Measurements from ENCODE around the gene PLCH2.

The PLCH2 gene

DNA sequence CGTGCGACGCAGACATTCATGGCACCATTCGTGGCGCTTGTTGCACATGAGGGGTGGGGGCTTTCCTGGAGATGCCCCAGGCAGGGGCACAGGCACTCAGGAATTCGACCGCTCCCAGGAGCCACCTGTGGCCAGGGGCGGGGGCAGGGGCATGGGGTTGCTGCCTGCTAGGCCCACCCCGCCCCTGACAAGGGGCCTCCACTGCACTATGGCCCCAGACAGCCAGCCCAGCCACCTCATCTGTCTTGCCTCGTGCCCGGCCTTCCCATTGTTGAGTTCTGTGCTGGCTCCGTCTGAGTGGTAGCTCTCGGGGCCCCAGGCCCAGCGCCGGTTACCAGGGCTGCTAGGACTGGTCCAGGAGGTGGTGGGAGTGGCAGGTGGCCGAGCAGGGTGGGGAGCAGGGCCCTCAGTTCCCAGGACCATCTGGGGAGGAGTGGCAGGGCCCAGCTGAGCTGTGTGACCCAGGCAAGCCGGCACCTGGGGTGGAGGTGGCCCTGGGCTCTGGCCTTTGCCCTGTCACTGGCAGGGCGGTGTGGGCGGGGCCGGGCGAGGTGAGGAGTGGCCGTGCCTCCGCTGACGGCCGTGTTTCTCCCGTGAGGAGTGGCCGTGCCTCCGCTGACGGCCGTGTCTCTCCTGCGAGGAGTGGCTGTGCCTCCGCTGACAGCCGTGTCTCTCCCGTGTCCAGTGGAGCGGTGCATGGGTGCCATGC lies 1.9 kb downstream of the PLCH2 start:
- no peak overlapping the region for H3K4me3 ChIP-seq (ENCODE audit: low read length)
- DNase-seq (ENCODE audit: low read depth): no peak
- TF ChIP-seq, protein P1, sequence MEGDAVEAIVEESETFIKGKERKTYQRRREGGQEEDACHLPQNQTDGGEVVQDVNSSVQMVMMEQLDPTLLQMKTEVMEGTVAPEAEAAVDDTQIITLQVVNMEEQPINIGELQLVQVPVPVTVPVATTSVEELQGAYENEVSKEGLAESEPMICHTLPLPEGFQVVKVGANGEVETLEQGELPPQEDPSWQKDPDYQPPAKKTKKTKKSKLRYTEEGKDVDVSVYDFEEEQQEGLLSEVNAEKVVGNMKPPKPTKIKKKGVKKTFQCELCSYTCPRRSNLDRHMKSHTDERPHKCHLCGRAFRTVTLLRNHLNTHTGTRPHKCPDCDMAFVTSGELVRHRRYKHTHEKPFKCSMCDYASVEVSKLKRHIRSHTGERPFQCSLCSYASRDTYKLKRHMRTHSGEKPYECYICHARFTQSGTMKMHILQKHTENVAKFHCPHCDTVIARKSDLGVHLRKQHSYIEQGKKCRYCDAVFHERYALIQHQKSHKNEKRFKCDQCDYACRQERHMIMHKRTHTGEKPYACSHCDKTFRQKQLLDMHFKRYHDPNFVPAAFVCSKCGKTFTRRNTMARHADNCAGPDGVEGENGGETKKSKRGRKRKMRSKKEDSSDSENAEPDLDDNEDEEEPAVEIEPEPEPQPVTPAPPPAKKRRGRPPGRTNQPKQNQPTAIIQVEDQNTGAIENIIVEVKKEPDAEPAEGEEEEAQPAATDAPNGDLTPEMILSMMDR (conservative IDR thresholded peaks at IDR 0.05; ENCODE audit: low read length): no peak

DNA sequence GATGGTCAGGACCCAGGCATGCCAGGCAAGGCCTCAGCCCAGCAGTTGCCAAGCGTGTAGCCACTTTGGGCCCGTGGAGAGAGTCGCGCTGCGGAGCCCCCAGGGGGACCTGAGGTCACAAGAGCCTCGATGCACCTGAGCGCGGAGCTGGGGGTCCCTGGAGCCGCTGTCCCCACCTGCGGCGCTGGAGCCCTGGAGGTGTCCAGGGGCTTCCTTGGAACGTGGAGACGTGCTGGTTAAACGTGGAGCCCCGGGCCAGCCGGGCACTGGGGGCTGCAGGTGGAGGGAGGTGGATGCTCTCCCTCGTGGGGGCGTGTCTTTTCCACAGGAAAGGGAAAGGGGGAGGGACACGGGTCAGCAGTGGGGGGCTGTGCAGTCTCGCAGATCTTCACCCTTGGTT lies 3.1 kb downstream of the PLCH2 start:
- no peak overlapping the region for H3K4me3 ChIP-seq (ENCODE audit: low read length)
- no peak for DNase-seq (ENCODE audit: low read depth)
- TF ChIP-seq, protein P1 (conservative IDR thresholded peaks at IDR 0.05; ENCODE audit: low read length): no peak

DNA sequence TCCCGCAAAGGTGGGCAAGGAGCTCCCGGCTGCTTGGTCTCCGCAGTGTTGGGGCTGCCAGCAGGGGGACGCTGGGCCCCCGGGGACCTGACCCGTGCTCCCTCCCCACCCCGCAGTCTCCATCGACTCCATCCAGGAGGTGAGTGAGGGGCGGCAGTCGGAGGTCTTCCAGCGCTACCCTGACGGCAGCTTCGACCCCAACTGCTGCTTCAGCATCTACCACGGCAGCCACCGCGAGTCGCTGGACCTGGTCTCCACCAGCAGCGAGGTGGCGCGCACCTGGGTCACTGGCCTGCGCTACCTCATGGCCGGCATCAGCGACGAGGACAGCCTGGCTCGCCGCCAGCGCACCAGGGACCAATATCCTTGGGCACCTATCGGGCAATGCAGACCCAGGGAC lies 3.5 kb downstream of the PLCH2 start:
- no peak for DNase-seq (ENCODE audit: low read depth)
- no peak overlapping the region for H3K4me3 ChIP-seq (ENCODE audit: low read length)
- TF ChIP-seq, protein P1 (conservative IDR thresholded peaks at IDR 0.05; ENCODE audit: low read length): no peak

DNA sequence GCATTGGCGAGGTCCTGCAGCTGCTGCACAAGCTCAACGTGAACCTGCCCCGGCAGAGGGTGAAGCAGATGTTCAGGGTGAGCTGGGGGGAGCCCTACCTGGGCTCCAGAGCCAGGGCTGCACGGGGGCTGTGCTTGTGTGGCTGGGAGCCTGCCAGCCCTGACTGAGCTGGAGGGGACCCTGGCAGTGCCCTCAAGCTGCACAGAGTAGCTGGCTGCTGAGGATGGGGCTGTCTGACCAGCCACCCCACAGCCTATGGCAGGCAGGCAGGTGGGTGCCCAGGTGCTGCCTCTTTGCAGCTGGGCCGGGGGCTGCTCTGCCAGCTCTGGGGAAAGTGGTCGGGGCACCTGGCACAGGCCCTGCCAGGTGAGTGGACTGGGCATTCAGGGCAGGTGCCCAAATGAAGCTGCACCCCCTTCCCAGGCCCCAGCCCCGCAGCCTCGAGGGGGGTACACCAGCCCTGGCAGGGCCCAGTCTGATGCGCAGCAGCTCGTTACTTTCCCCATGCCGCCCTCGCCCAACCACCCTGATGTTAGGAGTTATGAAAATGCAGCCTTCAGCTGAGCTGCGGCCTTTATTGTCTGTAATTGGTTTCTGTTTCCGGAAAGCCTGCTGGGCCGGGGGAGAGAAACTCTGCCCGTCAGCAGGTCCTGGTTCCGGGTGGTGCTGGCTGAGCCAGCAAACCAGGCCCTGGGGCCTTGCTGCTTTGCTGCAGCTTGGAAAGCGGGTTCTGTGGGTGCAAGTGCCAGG lies 4.3 kb downstream of the PLCH2 start:
- DNase-seq (ENCODE audit: low read depth): no peak
- H3K4me3 ChIP-seq (ENCODE audit: low read length): no peak overlapping the region
- TF ChIP-seq, protein P1 (conservative IDR thresholded peaks at IDR 0.05; ENCODE audit: low read length): no peak

DNA sequence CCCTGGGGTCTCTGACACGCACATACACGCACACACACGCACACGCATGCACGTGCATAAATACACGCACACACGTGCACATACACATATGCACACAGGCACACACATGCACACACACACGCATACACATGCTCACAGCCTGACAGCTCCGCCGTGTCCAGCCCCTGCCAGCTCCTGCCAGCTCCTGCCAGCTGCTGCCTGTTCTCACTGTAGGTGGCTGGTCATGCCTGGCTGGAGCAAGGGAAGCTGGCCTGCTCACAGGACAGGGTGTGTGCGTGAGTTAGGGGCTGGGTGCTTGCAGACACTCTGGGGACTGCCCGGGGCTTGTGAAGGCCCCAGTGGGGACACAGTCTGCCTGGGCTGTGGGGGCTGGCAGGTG lies 4.9 kb downstream of the PLCH2 start:
- TF ChIP-seq, protein P1 (conservative IDR thresholded peaks at IDR 0.05; ENCODE audit: low read length): no peak
- H3K4me3 ChIP-seq (ENCODE audit: low read length): no peak overlapping the region
- DNase-seq (ENCODE audit: low read depth): no peak

DNA sequence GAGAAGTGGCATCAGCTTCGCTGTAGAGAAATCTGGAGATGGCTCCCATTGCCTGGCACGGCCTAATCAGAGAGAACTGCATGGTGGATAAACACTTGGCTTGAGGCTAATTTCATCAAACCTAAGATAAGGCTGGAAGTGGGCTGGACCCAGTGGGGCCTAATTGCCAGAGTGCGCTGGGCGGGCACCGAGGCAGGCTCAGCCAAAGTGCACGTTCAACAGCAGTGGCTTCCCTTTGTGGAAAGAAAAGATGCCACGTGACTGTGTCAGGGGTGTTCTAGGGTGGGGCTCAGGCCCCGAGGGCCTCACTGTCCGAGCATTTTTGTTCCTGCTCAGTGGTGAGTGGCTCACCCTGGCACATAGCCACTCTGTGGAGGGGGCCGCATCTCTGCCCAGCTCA lies 5.8 kb downstream of the PLCH2 start:
- no peak overlapping the region for H3K4me3 ChIP-seq (ENCODE audit: low read length)
- TF ChIP-seq, protein P1 (conservative IDR thresholded peaks at IDR 0.05; ENCODE audit: low read length): no peak
- no peak for DNase-seq (ENCODE audit: low read depth)

DNA sequence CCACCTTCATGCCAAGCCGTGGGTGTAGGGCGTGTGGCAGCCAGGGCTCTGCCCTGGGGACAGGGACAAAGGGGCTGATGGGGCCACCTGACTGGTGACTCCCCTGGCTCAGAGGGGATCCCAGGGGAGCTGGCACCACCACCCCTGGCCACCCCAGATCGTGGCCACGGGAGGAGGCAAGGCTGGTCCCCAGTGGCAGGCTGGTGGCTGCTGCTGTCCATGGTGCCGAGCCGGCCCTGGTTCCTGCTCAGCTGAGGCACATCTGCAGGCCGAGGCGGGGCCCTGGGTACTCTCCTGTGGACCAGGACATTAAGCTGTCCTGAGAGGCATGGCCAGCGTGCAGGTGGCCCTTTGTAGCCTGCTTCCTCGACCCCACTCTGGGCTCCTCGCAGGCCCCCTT lies 6.5 kb downstream of the PLCH2 start:
- TF ChIP-seq, protein P1 (conservative IDR thresholded peaks at IDR 0.05; ENCODE audit: low read length): no peak
- no peak for DNase-seq (ENCODE audit: low read depth)
- no peak overlapping the region for H3K4me3 ChIP-seq (ENCODE audit: low read length)
